HCT116 (cell line): ENCODE measurements around the gene TP53TG5. TPM values are rescaled to one million over a fixed set of nuclear protein-coding genes. Genes with fewer than 3 reads are reported as not detected.

ENCODE experiments used
- ATAC-seq: fragments of 200-7000 bp; cut with Tn5 transposase; 2 replicates; pipeline ENCODE4 v1.9.1; 2020; ENCODE audit warnings: mild to moderate bottlenecking, moderate library complexity
- BruUV-seq: library from RNA; stranded (reverse); fragments of 400-500 nt; replicated peaks from 2 replicates; lab custom pipeline; 2021; lab: Mats Ljungman, UMichigan
- CTCF ChIA-PET: fragments of 300-600 bp; sonication (Branson Sonifier 250); formaldehyde crosslinking; loops from one replicate; lab custom pipeline; 2021; ENCODE audit warnings: antibody characterized with exemption; lab: Charles Lee
- POLR2A ChIA-PET: fragments of 300-600, 350-600 bp; sonication (Branson Sonifier 250); formaldehyde crosslinking; loops from one replicate; lab custom pipeline; 2021; ENCODE audit warnings: antibody characterized with exemption; lab: Charles Lee
- RAD21 ChIA-PET, 2 experiments: fragments of 300-600 bp; sonication (Branson Sonifier 250); formaldehyde crosslinking; loops; one replicate each; lab custom pipeline; 2023; ENCODE audit warnings: low total read pairs in 2 of 2; ENCODE audit not compliant: uncharacterized antibody in 2 of 2, unreplicated experiment in 2 of 2, low non-redundant PET in 1 of 2; lab: Charles Lee
- DNase-seq: peaks from one replicate; pipeline ENCODE4 v3.0.0-alpha.2; 2010; ENCODE audit warnings: low read depth, low spot score
- H2AFZ ChIP-seq: fragments of 200-600 bp; shearing (Covaris generic), sonication (generic); 2 replicates; pipeline ENCODE4 v1.6.1; 2017; ENCODE audit warnings: low read depth, mixed run types, mixed read lengths, antibody characterized with exemption, low read length; ENCODE audit not compliant: poor library complexity, severe bottlenecking
- H3K27ac ChIP-seq: 2 replicates; pipeline ENCODE4 v1.5.1; 2012; ENCODE audit warnings: low read depth, low read length
- H3K27me3 ChIP-seq: fragments of 200-600 bp; sonication (generic); 2 replicates; pipeline ENCODE4 v1.6.1; 2016; ENCODE audit warnings: mixed run types, low read length, mixed read lengths; ENCODE audit not compliant: insufficient read depth
- H3K36me3 ChIP-seq, 2 experiments: fragments of 200-500 bp in 1 of 2; fragments of 200-600 bp in 1 of 2; sonication (Bioruptor generic) in 1 of 2; sonication (generic) in 1 of 2; 2 replicates each; pipeline versions ENCODE4 v1.5.1 to v1.6.1; 2014 to 2016; ENCODE audit warnings: low read length in 2 of 2, inconsistent platforms in 1 of 2, mixed read lengths in 1 of 2, mixed run types in 1 of 2; ENCODE audit not compliant: insufficient read depth in 2 of 2, control insufficient read depth in 1 of 2
- H3K4me1 ChIP-seq, 2 experiments: fragments of 200-600 bp in 1 of 2; sonication (generic) in 1 of 2; 2 replicates each; pipeline versions ENCODE4 v1.5.1 to v1.6.1; 2012 to 2017; ENCODE audit warnings: low read length in 2 of 2, inconsistent platforms in 1 of 2, mild to moderate bottlenecking in 1 of 2, mixed read lengths in 1 of 2, mixed run types in 1 of 2, moderate library complexity in 1 of 2; ENCODE audit not compliant: insufficient read depth in 2 of 2, control insufficient read depth in 1 of 2
- H3K4me2 ChIP-seq: fragments of 200-600 bp; sonication (generic); 2 replicates; pipeline ENCODE4 v1.6.1; 2017; ENCODE audit warnings: mixed run types, low read length, mixed read lengths
- H3K4me3 ChIP-seq, 2 experiments: fragments of 200-600 bp in 1 of 2; sonication (generic) in 1 of 2; replicated peaks in 1 of 2; 2 replicates each; pipeline ENCODE4 v1.5.1; 2011 to 2016; ENCODE audit warnings: low read length in 2 of 2, control low read depth in 1 of 2, low read depth in 1 of 2, mild to moderate bottlenecking in 1 of 2, mixed read lengths in 1 of 2, mixed run types in 1 of 2
- H3K79me2 ChIP-seq: fragments of 200-600 bp; sonication (generic); 2 replicates; pipeline ENCODE4 v1.6.1; 2017; ENCODE audit warnings: mild to moderate bottlenecking, mixed run types, low read length, moderate library complexity, mixed read lengths; ENCODE audit not compliant: insufficient read depth
- H3K9ac ChIP-seq: fragments of 200-600 bp; sonication (generic); 2 replicates; pipeline ENCODE4 v1.6.1; 2016; ENCODE audit warnings: low read length, mixed read lengths
- H3K9me2 ChIP-seq: fragments of 200-600 bp; sonication (generic), shearing (Covaris generic); 2 replicates; pipeline ENCODE4 v1.6.1; 2017; ENCODE audit warnings: mixed run types, mild to moderate bottlenecking, moderate library complexity; ENCODE audit not compliant: insufficient read depth
- H3K9me3 ChIP-seq, 2 experiments: fragments of 200-500 bp in 1 of 2; fragments of 200-600 bp in 1 of 2; sonication (Bioruptor generic) in 1 of 2; sonication (generic) in 1 of 2; 2 replicates each; pipeline ENCODE4 v1.6.1; 2014 to 2017; ENCODE audit warnings: low read length in 2 of 2, mixed read lengths in 2 of 2, inconsistent platforms in 1 of 2, low read depth in 1 of 2, mild to moderate bottlenecking in 1 of 2, mixed run types in 1 of 2, moderate library complexity in 1 of 2; ENCODE audit not compliant: control insufficient read depth in 1 of 2, insufficient read depth in 1 of 2
- H4K20me1 ChIP-seq: fragments of 200-600 bp; sonication (generic), shearing (Covaris generic); 2 replicates; pipeline ENCODE4 v1.6.1; 2017; ENCODE audit warnings: mixed run types, mild to moderate bottlenecking, moderate library complexity; ENCODE audit not compliant: insufficient read depth
- CBX3 ChIP-seq: IDR thresholded peaks from 2 replicates; pipeline ENCODE4 v1.6.1; 2012; ENCODE audit warnings: low read depth
- REST ChIP-seq: IDR thresholded peaks from 2 replicates; pipeline ENCODE4 v1.6.1; 2012; ENCODE audit warnings: low read depth
- SRF ChIP-seq: IDR thresholded peaks from 2 replicates; pipeline ENCODE4 v1.6.1; 2012; ENCODE audit warnings: low read depth
- intact Hi-C: fragments of 100-400 bp; cut with micrococcal nuclease; formaldehyde crosslinking; loops from 2 replicates; pipeline ENCODE4 v1.10.0; 2022
- total RNA-seq: library from RNA; stranded (reverse); gene quantifications from one replicate; pipeline ENCODE4 v1.2.1, GENCODE V29; 2021; ENCODE audit not compliant: unreplicated experiment

Gene TP53TG5
- total RNA-seq, 1 experiment from 2014 or later, result 0.76 TPM

GRCh38 chr20:45341939-45342854 lies 35.9 kb downstream of the TP53TG5 start:
- DNase-seq (no peak), ATAC-seq (peak; percentile 26)
- CTCF ChIA-PET, result interaction anchor here (1.0 kb wide), 1 partner anchor 429 kb away, joined by 3 read pairs; no protein-coding TSS in a partner anchor
- Histone ChIP-seq H4K20me1 (no peaks in the 10 kb centered on the region), H3K27me3 (no peaks in the 10 kb centered on the region), H3K79me2 (peaks cover 100% of the 10 kb centered on the region), H3K4me1 (peaks cover 97 to 100% of the 10 kb centered on the region in 2 experiments), H3K36me3 (peaks cover 0 to 13% of the 10 kb centered on the region in 2 experiments; a peak in 1 of 4 replicates), H3K9ac (peak overlapping the region; percentile 80), H3K9me3 (no peaks in the 10 kb centered on the region), H3K4me2 (peak overlapping the region; percentile 91), H3K27ac (peak overlapping the region; percentile 82), H3K9me2 (no peaks in the 10 kb centered on the region), H2AFZ (no peak overlapping the region), H3K4me3 (peak overlapping the region; percentile 18 to 82)
- POLR2A ChIA-PET, result interaction anchor here (0.7 to 2.1 kb wide), 6 partner anchors 8 to 95 kb away, joined by 3 to 7 read pairs (median 4); partner anchors contain the start of gene SYS1
- RAD21 ChIA-PET, result no interaction called here
- BruUV-seq, result no TSS peak
- intact Hi-C loops, result no loop called here
- TF ChIP-seq SRF, result no peak
- no peak for TF ChIP-seq REST
- no peak for TF ChIP-seq CBX3
